Measurements from ENCODE around the gene SC5D.

SC5D gene

GRCh38 chr11:121349790-121350189, 57.2 kb downstream of the SC5D start:
- DNase-seq (ENCODE audit: low spot score) = no peak
- TF ChIP-seq, protein P1, sequence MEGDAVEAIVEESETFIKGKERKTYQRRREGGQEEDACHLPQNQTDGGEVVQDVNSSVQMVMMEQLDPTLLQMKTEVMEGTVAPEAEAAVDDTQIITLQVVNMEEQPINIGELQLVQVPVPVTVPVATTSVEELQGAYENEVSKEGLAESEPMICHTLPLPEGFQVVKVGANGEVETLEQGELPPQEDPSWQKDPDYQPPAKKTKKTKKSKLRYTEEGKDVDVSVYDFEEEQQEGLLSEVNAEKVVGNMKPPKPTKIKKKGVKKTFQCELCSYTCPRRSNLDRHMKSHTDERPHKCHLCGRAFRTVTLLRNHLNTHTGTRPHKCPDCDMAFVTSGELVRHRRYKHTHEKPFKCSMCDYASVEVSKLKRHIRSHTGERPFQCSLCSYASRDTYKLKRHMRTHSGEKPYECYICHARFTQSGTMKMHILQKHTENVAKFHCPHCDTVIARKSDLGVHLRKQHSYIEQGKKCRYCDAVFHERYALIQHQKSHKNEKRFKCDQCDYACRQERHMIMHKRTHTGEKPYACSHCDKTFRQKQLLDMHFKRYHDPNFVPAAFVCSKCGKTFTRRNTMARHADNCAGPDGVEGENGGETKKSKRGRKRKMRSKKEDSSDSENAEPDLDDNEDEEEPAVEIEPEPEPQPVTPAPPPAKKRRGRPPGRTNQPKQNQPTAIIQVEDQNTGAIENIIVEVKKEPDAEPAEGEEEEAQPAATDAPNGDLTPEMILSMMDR (IDR thresholded peaks at IDR 0.05; ENCODE audit: extremely low read depth, insufficient read depth, missing control alignments) = no peak
- in situ Hi-C loops (cut with MboI; ENCODE audit: low pct_unique_long_range_greater_than_20kb, low sequenced_read_pairs, unreplicated experiment) = no loop called here

DNA sequence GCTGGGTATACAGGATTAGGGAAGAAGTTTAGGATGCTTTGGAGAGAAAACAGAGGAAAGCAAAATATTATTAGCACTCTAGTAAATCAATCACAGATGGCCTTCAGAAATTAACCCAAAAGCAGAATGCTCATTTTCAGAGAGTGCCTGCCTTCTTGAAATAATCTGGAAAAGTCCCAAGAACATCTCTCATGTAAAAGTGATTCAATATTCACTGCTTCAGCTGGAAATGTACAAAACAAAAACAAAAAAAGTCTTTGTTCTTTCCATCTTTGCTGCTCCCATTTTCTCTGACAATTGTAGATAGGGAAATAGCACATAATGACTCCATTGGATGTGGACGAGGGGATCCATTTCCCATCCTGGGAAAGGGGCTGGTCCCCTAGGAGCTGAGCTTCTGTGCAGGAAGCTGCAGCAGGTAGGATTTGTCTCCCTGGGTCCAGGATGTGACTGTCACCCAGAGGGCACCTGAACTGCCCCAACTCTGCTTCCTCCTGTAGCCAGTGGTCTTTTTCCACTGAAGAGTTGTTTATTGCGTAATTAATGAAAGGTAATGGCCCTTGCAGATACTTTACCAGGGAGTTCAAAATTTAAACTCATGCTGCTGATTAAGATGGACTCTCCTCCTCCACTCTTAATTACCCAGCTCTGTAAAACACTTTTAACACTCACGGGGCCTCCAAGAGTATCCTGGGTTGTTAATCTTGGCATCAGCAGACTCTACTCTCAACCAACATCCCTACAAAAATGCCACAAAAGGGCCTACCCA, 57.9 kb downstream of the SC5D start:
- DNase-seq (ENCODE audit: low spot score) = no peak
- TF ChIP-seq, protein P1 (IDR thresholded peaks at IDR 0.05; ENCODE audit: extremely low read depth, insufficient read depth, missing control alignments) = no peak
- in situ Hi-C loops (cut with MboI; ENCODE audit: low pct_unique_long_range_greater_than_20kb, low sequenced_read_pairs, unreplicated experiment) = no loop called here

DNA sequence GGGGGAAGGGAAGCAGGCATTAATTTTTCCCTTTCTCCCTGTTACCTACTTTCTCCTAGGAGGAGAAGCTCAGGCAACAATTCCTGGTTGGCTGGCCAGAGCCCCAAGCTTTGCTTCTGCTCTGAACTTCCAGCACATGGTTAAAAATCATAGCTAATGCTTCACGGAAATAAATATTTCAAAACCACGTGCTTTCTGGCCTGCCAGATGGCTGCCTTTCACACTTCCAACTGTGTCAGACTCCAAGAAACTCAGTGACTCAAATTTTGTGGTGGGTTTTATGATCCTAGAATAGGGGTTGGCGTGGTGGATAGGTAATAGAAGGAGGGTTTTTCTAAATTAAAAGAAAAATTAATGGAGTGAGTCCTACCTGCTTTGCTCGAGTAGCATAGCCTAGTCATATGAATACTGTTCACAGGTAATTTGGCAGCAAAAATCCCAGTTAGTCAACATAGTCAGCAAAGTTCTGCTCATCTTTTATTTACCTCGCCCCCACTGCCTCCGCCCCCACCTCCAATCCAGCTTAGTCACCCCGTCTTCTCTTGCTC, 58.6 kb downstream of the SC5D start:
- TF ChIP-seq, protein P1 (IDR thresholded peaks at IDR 0.05; ENCODE audit: extremely low read depth, insufficient read depth, missing control alignments) = no peak
- in situ Hi-C loops (cut with MboI; ENCODE audit: low pct_unique_long_range_greater_than_20kb, low sequenced_read_pairs, unreplicated experiment) = no loop called here
- DNase-seq (ENCODE audit: low spot score) = no peak

DNA sequence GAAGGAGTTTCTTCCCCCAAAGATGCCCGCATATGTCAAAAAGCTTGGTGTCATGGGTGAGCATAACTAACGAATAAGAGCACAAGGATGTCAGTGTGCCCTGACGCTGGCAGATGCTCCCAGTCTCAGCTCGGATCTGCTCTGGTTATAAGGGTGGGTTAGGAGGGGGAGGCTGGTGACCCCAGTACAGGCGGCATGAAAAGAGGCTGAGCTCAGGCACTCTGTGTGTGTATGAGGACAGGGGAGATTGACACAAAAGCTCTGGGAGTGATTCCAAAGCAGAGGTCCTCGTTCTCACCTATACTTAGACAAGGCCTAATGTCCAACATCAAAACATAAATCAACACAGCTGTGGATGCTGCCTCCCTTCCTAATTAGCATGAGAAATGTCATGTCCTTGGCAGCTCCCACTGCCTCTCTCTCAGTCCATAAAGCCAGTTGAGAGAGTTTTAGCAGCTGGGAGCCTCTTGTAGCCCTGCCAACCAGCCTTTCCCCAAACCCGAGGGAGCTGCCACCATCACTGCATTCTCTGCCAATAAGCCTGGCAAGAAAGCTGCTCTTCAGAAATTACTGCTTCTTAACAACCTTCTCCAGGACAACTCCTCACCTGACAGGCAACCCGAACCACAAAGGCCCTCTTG, 59.8 kb downstream of the SC5D start:
- in situ Hi-C loops (cut with MboI; ENCODE audit: low pct_unique_long_range_greater_than_20kb, low sequenced_read_pairs, unreplicated experiment) = no loop called here
- TF ChIP-seq, protein P1 (IDR thresholded peaks at IDR 0.05; ENCODE audit: extremely low read depth, insufficient read depth, missing control alignments) = no peak
- no peak for DNase-seq (ENCODE audit: low spot score)

DNA sequence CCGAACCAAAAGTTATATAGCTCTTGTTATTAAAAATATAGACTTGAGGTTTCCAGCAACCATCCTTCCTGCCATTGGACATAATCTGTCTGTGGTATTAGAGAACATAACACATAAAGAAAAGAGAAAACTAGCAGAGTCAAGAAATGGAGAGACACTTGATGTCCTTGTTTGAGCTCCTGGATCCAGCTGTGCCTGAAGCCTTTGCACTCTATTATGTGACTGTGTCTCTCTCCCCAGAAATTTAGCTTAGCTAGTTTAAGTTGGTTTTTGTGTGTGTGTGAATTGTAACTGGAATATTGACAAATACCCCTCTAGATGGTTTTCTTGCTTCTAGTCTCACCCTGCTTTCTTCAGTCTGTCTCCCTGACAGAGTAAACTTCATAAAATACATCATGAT, 61.6 kb downstream of the SC5D start:
- no peak for DNase-seq (ENCODE audit: low spot score)
- in situ Hi-C loops (cut with MboI; ENCODE audit: low pct_unique_long_range_greater_than_20kb, low sequenced_read_pairs, unreplicated experiment) = no loop called here
- TF ChIP-seq, protein P1 (IDR thresholded peaks at IDR 0.05; ENCODE audit: extremely low read depth, insufficient read depth, missing control alignments) = no peak

DNA sequence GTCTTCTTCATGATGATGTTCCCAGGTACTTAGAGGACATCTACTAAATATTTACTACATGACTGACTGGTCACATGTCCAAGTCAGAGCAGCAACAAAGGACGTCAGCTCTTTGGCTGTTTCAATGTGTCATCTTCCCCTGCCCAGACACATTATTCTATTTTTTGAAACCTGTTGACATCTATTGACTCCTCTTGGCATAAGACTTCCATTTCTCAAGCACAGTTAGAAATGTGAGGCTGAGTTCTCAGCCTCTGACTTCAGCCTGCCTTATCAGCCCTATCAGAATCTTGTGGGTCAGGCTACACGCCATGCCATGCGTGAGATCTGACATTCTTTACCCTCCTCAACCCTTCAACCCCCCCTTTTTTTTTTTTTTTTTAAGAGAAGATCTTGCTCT, 63.8 kb downstream of the SC5D start:
- DNase-seq (ENCODE audit: low spot score) = no peak
- in situ Hi-C loops (cut with MboI; ENCODE audit: low pct_unique_long_range_greater_than_20kb, low sequenced_read_pairs, unreplicated experiment) = no loop called here
- TF ChIP-seq, protein P1 (IDR thresholded peaks at IDR 0.05; ENCODE audit: extremely low read depth, insufficient read depth, missing control alignments) = no peak

Measured in GM13977 (cell line).